Esophagus (tissue), 2 donors: ENCODE measurements around the gene HOMER2. TPM values are rescaled to one million over a fixed set of nuclear protein-coding genes. Genes with fewer than 3 reads are reported as not detected.

Experiments
- H3K27ac ChIP-seq, 2 donors: one replicate each; pipeline ENCODE4 v1.5.1; 2013; ENCODE audit warnings: low read depth in 2 of 2, mild to moderate bottlenecking in 2 of 2, inconsistent platforms in 1 of 2, low read length in 1 of 2, moderate library complexity in 1 of 2
- H3K27me3 ChIP-seq, 2 donors: one replicate each; pipeline ENCODE4 v1.6.1; 2013; ENCODE audit warnings: low read length in 2 of 2, control low read depth in 1 of 2, mild to moderate bottlenecking in 1 of 2; ENCODE audit not compliant: insufficient read depth in 2 of 2, control insufficient read depth in 1 of 2
- H3K36me3 ChIP-seq, 2 donors: one replicate each; pipeline ENCODE4 v1.6.1; 2013; ENCODE audit warnings: low read length in 1 of 2; ENCODE audit not compliant: control insufficient read depth in 2 of 2, insufficient read depth in 2 of 2
- H3K4me1 ChIP-seq, 2 donors: one replicate each; pipeline ENCODE4 v1.6.1; 2013; ENCODE audit warnings: low read length in 1 of 2; ENCODE audit not compliant: control insufficient read depth in 2 of 2, insufficient read depth in 2 of 2
- H3K4me3 ChIP-seq, 2 donors: one replicate each; pipeline ENCODE4 v1.5.1; 2013; ENCODE audit warnings: low read length in 2 of 2, mild to moderate bottlenecking in 2 of 2, low read depth in 1 of 2, moderate library complexity in 1 of 2
- H3K9me3 ChIP-seq, 2 donors: one replicate each; pipeline ENCODE4 v1.6.1; 2013; ENCODE audit warnings: mild to moderate bottlenecking in 2 of 2, low read depth in 1 of 2, low read length in 1 of 2, moderate library complexity in 1 of 2; ENCODE audit not compliant: control insufficient read depth in 2 of 2, insufficient read depth in 1 of 2
- WGBS, 2 donors: extraction: QIAGEN DNeasy Blood & Tissue Kit; methylation state at CpG; one replicate each; pipeline ENCODE4 v1.1.7; 2013; 5-methylcytosine and 5-hydroxymethylcytosine counted together
- polyA plus RNA-seq, 2 donors: library from polyadenylated mRNA; stranded (reverse); fragments of 200-250 nt; gene quantifications; one replicate each; pipeline ENCODE4 v1.2.3, GENCODE V29; 2013
- donor health status: healthy with polysubstance abuse.
- donor health status: Bipolar disorder and iron deficiency.

Gene HOMER2
- polyA plus RNA-seq, 2 donors = 13.8 to 23.0 TPM

DNA sequence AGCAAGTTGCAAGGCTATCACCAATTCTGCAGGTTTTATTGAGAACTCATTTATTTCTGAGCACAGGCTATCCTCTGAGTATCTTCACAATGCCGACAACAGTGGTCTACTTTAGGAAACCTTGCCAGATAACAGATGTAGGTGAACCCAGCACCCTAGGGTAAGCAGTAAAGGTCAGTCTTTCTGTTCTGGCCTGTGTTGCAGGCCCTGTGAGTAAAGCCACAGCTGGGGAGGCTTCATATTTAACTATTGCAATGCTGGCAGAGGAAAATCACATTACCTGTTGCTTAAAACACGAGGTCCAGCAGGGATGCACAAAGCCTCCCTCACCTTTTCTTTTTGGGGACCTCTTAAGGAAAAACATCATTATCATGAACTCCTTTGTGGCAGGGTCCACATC, 87.6 kb downstream of the HOMER2 start:
- Histone ChIP-seq H3K27ac (no peak overlapping the region), H3K4me1 (no peaks in the 10 kb centered on the region), H3K36me3 (no peaks in the 10 kb centered on the region), H3K27me3 (no peaks in the 10 kb centered on the region), H3K9me3 (no peaks in the 10 kb centered on the region), H3K4me3 (no peak overlapping the region)
- 75 to 81% methylated on average over 2 of the region's 2 CpGs for WGBS, 2 donors

GRCh38 chr15:82862886-82863285, 89.6 kb downstream of the HOMER2 start:
- no peaks in the 10 kb centered on the region for H3K27me3 ChIP-seq
- H3K27ac ChIP-seq = no peak overlapping the region
- H3K36me3 ChIP-seq = no peaks in the 10 kb centered on the region
- WGBS, 2 donors = 85 to 87% methylated on average over 6 of the region's 6 CpGs
- H3K4me1 ChIP-seq = no peaks in the 10 kb centered on the region
- H3K9me3 ChIP-seq = no peaks in the 10 kb centered on the region
- H3K4me3 ChIP-seq = no peak overlapping the region

DNA sequence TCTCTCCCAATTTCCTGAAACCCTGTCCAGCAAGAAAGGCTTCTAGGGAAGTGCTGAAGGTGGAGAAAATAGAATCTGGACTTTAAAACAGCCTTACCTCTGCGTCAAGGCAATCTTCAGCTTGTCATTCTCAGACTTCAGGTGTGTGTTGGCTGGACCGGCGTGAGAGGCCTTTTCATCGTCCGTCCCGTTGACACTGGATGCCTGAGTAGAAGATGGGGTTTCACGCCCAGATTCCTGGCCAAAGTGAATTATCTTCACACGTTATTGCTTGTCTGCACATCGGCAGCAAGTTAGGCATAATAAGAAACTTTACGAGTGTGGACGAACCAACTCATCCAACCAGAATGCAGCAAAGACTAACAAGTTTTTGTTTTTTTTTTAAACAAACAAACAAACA, 93.6 kb downstream of the HOMER2 start:
- Histone ChIP-seq H3K9me3 (no peaks in the 10 kb centered on the region), H3K27ac (no peak overlapping the region), H3K36me3 (peaks cover 0 to 3% of the 10 kb centered on the region in 2 donors), H3K4me1 (no peaks in the 10 kb centered on the region), H3K27me3 (no peaks in the 10 kb centered on the region), H3K4me3 (no peak overlapping the region)
- 92 to 93% methylated on average over 11 of the region's 11 CpGs for WGBS, 2 donors

DNA sequence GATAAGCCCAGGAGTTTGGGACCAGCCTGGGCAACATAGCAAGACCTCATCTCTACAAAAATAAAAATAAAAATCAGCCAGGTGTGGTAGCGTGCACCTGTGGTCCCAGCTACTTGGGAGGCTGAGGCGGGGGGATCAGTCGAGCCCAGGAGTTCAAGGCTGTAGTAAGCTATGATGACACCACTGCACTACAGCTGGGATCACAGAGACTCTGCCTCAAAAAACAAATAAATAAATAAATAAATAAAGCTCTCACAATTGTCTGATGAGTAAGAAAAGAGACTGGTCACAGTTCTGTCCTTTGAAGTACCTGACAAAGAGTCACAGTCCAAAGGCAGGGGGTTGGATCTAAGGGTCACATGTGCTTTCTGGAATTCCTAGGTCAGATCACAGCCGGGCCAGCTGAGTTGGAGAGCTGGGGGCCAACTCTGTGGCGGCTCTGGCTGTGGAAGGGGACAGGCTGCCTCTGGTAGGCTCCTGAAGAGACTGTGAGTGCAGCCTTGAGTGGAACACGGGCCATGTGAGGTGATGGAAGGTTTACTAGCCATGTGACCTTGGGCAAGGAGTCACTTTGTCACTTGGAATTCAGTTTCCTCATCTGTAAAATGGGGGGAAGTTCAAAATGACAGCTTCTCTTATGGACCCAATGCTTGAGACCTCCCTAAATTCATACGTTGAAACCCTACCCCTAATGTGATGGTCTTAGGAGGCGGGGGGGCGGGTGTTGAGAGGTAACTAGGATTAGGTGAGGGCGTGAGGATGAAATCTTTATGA, 95.9 kb downstream of the HOMER2 start:
- no peaks in the 10 kb centered on the region for H3K9me3 ChIP-seq
- no peak overlapping the region for H3K4me3 ChIP-seq
- H3K4me1 ChIP-seq = no peaks in the 10 kb centered on the region
- WGBS, 2 donors = 92 to 95% methylated on average over 10 of the region's 10 CpGs
- peaks cover 0 to 12% of the 10 kb centered on the region in 2 donors for H3K36me3 ChIP-seq
- H3K27ac ChIP-seq = no peak overlapping the region
- H3K27me3 ChIP-seq = no peaks in the 10 kb centered on the region

GRCh38 chr15:82855286-82856100, 97.0 kb downstream of the HOMER2 start:
- WGBS, 2 donors = 81 to 84% methylated on average over 15 to 17 of the region's 17 CpGs
- Histone ChIP-seq H3K9me3 (no peaks in the 10 kb centered on the region), H3K27me3 (no peaks in the 10 kb centered on the region), H3K4me1 (no peaks in the 10 kb centered on the region), H3K36me3 (peaks cover 0 to 14% of the 10 kb centered on the region in 2 donors), H3K4me3 (no peak overlapping the region), H3K27ac (no peak overlapping the region)

GRCh38 chr15:82854554-82854953, 98.0 kb downstream of the HOMER2 start:
- 92 to 95% methylated on average over 21 of the region's 21 CpGs for WGBS, 2 donors
- Histone ChIP-seq H3K36me3 (peaks cover 0 to 14% of the 10 kb centered on the region in 2 donors), H3K9me3 (no peaks in the 10 kb centered on the region), H3K4me1 (peaks cover 0 to 2% of the 10 kb centered on the region in 2 donors), H3K27ac (no peak overlapping the region), H3K4me3 (no peak overlapping the region), H3K27me3 (no peaks in the 10 kb centered on the region)

GRCh38 chr15:82852941-82853561, 99.5 kb downstream of the HOMER2 start:
- peaks cover 0 to 14% of the 10 kb centered on the region in 2 donors for H3K36me3 ChIP-seq
- H3K27me3 ChIP-seq = no peaks in the 10 kb centered on the region
- H3K27ac ChIP-seq = no peak overlapping the region
- no peak overlapping the region for H3K4me3 ChIP-seq
- no peaks in the 10 kb centered on the region for H3K9me3 ChIP-seq
- peaks cover 2 to 3% of the 10 kb centered on the region in 2 donors for H3K4me1 ChIP-seq
- WGBS, 2 donors = 65 to 70% methylated on average over 16 of the region's 16 CpGs

- no peaks in the 10 kb centered on the region for H3K27me3 ChIP-seq
- H3K4me1 ChIP-seq = peaks cover 2 to 3% of the 10 kb centered on the region in 2 donors
- H3K27ac ChIP-seq = no peak overlapping the region
- 70 to 84% methylated on average over 9 of the region's 9 CpGs for WGBS, 2 donors
- peaks cover 0 to 14% of the 10 kb centered on the region in 2 donors for H3K36me3 ChIP-seq
- no peaks in the 10 kb centered on the region for H3K9me3 ChIP-seq
- no peak overlapping the region for H3K4me3 ChIP-seq
Measured at GRCh38 chr15:82851981-82852511, 100.5 kb downstream of the HOMER2 start.

DNA sequence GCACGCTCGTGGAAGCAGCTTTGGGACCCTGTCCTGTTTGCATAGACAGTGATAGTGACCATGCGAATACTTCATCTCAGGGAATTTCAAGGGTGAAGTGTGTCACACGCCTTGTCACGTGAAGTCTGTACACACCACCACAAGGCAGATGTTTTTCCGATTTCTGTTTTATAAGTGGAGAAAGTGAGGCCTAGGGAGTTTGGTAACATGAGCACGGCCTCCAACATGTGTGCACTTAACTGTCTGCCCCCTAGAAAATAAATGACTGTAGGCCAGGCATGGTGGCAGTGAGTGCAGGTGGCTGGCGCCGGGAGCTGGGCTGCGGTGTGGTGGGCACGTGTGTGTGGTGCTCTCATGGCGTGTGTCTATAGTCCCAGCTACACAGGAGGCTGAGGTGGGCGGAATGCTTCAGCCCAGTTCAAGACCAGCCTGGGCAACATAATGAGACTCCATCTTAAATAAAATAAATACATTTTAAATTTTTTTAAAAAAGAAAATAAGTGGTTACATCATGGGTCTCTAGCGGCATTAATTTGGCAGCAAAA, 101.1 kb downstream of the HOMER2 start:
- WGBS, 2 donors = 87 to 91% methylated on average over 14 of the region's 14 CpGs
- Histone ChIP-seq H3K4me3 (no peak overlapping the region), H3K36me3 (peaks cover 0 to 14% of the 10 kb centered on the region in 2 donors), H3K9me3 (no peaks in the 10 kb centered on the region), H3K4me1 (peaks cover 2 to 3% of the 10 kb centered on the region in 2 donors), H3K27me3 (no peaks in the 10 kb centered on the region), H3K27ac (no peak overlapping the region)
